HepG2 (cell line): ENCODE measurements around the gene GALNT9.

Source experiments
- YY1 ChIP-seq: IDR thresholded peaks from 2 replicates; pipeline ENCODE4 v1.6.1; 2011; ENCODE audit warnings: low read length, low read depth, moderate library complexity, mild to moderate bottlenecking; ENCODE audit not compliant: insufficient read depth, insufficient replicate concordance
- ZNF7 ChIP-seq: IDR thresholded peaks from 2 replicates; pipeline ENCODE4 v1.6.1; 2016; ENCODE audit warnings: missing biosample characterization, missing genetic modification reagents
- ZSCAN29 ChIP-seq: sonication (generic); formaldehyde crosslinking; conservative IDR thresholded peaks from 2 replicates; pipeline ENCODE4 v1.4.0; 2020; ENCODE audit warnings: mild to moderate bottlenecking, missing genetic modification reagents
- TF ChIP-seq, protein P1 (sequence below), 2 experiments: IDR thresholded peaks; 2 replicates each; pipeline ENCODE4 v1.6.1; 2011 to 2012; ENCODE audit warnings: low read length in 2 of 2, borderline replicate concordance in 1 of 2, low read depth in 1 of 2, mild to moderate bottlenecking in 1 of 2, moderate library complexity in 1 of 2
- TF ChIP-seq, protein P2 (sequence below): sonication (generic); formaldehyde crosslinking; IDR thresholded peaks from 2 replicates; pipeline ENCODE4 v1.9.0; 2021; ENCODE audit warnings: missing genetic modification reagents, borderline replicate concordance

DNA sequence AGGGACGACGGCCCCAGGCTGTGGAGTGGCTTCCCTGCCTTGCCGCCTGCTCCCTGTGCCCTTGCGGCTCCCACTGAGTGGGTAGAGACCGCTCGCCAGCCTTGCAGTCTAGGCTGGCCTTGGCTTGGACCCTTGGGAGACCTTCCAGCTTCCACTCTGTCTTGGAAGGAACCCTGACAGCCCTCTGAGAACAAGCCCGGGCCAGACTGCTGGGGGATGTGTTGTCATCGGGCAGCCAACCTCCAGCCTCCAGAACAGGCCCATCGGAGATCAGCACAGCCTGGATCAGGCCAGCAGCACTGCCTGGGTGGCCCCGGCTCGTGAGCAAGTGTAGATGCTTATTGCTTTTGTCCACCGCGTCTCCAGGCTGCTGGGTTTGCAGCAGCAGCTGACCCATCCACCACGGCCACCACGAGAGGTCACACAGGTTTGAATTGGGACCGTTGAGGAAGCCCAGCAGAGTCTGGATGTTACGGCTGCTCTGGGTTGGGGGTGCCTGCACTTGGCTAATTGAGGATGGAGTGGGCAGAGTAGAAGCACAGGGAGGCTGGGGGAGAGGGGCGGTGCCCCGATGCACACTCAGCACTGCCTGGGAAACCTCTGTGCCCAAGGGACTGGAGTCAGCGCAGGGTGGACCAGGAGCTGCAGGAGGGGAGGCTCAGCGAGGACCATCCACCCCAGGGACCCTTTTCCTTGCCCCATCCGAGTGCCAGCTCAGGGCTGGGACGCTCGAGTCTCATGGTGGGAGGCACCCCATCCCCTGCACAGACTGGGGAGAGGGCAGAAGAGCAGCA, 129.7 kb downstream of the GALNT9 start:
- TF ChIP-seq, protein P1, sequence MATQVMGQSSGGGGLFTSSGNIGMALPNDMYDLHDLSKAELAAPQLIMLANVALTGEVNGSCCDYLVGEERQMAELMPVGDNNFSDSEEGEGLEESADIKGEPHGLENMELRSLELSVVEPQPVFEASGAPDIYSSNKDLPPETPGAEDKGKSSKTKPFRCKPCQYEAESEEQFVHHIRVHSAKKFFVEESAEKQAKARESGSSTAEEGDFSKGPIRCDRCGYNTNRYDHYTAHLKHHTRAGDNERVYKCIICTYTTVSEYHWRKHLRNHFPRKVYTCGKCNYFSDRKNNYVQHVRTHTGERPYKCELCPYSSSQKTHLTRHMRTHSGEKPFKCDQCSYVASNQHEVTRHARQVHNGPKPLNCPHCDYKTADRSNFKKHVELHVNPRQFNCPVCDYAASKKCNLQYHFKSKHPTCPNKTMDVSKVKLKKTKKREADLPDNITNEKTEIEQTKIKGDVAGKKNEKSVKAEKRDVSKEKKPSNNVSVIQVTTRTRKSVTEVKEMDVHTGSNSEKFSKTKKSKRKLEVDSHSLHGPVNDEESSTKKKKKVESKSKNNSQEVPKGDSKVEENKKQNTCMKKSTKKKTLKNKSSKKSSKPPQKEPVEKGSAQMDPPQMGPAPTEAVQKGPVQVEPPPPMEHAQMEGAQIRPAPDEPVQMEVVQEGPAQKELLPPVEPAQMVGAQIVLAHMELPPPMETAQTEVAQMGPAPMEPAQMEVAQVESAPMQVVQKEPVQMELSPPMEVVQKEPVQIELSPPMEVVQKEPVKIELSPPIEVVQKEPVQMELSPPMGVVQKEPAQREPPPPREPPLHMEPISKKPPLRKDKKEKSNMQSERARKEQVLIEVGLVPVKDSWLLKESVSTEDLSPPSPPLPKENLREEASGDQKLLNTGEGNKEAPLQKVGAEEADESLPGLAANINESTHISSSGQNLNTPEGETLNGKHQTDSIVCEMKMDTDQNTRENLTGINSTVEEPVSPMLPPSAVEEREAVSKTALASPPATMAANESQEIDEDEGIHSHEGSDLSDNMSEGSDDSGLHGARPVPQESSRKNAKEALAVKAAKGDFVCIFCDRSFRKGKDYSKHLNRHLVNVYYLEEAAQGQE (IDR thresholded peaks at IDR 0.05; ENCODE audit: borderline replicate concordance in 1 of 2, low read depth in 1 of 2, low read length in 2 of 2): no peak
- no peak for TF ChIP-seq YY1
- no peak for TF ChIP-seq ZNF7
- TF ChIP-seq, protein P2, sequence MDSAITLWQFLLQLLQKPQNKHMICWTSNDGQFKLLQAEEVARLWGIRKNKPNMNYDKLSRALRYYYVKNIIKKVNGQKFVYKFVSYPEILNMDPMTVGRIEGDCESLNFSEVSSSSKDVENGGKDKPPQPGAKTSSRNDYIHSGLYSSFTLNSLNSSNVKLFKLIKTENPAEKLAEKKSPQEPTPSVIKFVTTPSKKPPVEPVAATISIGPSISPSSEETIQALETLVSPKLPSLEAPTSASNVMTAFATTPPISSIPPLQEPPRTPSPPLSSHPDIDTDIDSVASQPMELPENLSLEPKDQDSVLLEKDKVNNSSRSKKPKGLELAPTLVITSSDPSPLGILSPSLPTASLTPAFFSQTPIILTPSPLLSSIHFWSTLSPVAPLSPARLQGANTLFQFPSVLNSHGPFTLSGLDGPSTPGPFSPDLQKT: no peak
- TF ChIP-seq ZSCAN29 (CRISPR knock-in tag): no peak
